ENCODE results near the gene WBP11.

DNA sequence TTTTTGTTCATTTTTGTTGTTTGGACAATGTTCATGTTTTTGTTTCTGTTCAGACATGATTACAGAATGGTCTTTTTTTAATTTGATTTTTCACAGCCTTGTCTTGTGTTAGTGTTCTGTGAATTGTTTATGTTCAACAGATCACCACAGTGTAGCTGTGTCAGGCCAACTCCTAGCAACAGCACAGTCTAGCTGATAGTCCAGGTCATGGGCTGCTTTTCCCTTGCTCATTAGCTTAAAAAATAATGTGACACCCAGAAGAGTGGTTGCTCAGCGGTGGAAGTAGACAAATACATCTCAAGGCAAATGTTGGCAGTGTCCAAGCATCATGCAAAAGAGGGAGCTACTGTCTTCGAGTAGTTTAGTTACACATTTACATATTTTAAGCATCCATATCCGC is 22.4 kb downstream of the WBP11 start:
- TF ChIP-seq, protein P1, sequence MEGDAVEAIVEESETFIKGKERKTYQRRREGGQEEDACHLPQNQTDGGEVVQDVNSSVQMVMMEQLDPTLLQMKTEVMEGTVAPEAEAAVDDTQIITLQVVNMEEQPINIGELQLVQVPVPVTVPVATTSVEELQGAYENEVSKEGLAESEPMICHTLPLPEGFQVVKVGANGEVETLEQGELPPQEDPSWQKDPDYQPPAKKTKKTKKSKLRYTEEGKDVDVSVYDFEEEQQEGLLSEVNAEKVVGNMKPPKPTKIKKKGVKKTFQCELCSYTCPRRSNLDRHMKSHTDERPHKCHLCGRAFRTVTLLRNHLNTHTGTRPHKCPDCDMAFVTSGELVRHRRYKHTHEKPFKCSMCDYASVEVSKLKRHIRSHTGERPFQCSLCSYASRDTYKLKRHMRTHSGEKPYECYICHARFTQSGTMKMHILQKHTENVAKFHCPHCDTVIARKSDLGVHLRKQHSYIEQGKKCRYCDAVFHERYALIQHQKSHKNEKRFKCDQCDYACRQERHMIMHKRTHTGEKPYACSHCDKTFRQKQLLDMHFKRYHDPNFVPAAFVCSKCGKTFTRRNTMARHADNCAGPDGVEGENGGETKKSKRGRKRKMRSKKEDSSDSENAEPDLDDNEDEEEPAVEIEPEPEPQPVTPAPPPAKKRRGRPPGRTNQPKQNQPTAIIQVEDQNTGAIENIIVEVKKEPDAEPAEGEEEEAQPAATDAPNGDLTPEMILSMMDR (IDR thresholded peaks at IDR 0.05; ENCODE audit: extremely low read depth in 1 of 2, insufficient read depth in 1 of 2, low read depth in 1 of 2, low read length in 2 of 2) = no peak
- TF ChIP-seq POLR2A (IDR thresholded peaks at IDR 0.05; ENCODE audit: low read depth, low read length) = no peak
- no peak for TF ChIP-seq EZH2 (IDR thresholded peaks at IDR 0.05; ENCODE audit: borderline replicate concordance, low read depth, low read length, severe bottlenecking)
- TF ChIP-seq, protein P2, sequence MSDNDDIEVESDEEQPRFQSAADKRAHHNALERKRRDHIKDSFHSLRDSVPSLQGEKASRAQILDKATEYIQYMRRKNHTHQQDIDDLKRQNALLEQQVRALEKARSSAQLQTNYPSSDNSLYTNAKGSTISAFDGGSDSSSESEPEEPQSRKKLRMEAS (IDR thresholded peaks at IDR 0.05; ENCODE audit: insufficient read depth, insufficient read length) = no peak
- no peak for TF ChIP-seq JUN (IDR thresholded peaks at IDR 0.05; ENCODE audit: borderline replicate concordance, insufficient read depth, insufficient read length, low read depth)
- no peak for TF ChIP-seq MYC (IDR thresholded peaks at IDR 0.05; ENCODE audit: low read depth, low read length)
- TF ChIP-seq POLR2AphosphoS5 (IDR thresholded peaks at IDR 0.05; ENCODE audit: insufficient read depth, low read depth, low read length) = no peak
- no peak for TF ChIP-seq FOS (IDR thresholded peaks at IDR 0.05; ENCODE audit: borderline replicate concordance, insufficient read depth, low read length)
- TF ChIP-seq GATA2 (IDR thresholded peaks at IDR 0.05; ENCODE audit: insufficient read depth, insufficient read length, low read depth, low read length) = no peak
